Measurements from ENCODE around the gene NAALADL2.

DNA sequence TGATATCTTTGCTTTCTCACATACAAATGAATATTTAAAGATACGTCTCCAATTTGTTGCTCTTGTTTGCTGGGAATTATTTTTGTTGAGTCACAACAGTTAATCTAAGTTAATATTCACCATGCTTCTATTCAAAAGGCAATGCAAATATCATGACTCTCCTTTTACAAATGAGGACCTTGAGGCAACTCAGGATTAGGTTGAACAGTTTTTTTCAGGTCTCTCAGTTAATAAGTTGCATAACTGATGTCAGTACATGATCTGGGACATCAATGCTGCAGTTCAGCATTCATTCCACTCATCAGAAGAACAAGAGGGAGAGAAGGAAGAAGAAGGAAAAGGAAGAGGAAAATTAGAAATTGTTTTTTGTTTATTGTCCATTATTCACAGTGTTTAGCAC lies 781 bp upstream of the NAALADL2 start:
- TF ChIP-seq POLR2A (IDR thresholded peaks at IDR 0.05) (no peak), CTCF (IDR thresholded peaks at IDR 0.05) (no peak)
